ENCODE results near the gene NANS.

DNA sequence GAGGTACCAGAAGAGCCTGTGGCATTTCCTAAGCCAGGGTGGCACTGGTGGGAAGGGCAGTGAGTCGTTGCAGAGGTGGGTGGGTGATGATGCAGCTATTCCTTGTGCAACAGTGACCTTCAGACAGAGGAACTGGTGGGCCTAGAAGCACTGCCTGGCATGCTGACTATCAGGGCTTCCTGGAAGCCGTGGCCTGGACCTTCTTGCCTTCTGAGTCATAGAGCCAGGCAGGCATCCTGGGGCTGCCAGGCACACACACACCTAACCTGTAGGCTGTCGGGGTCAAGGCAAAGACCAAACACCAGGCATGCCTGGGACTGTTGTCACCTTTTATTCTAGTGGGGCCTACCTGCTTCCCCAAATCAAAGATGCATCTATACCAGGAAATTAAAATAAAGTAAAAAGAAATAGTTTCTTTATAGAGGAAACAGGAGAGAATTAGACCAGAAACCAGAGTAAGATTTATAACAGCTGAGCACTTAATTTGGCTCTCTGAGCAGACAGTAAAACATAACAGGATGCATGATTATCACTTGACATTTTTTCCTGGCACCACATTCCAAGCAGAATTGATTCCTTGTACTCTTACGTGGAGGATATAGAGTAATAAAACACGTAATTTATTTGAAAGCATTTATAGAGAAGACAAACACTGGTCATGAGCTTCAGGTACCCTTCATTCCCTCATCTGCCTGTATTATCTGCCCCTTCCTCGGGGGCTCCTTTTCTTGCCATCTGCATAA, 25.1 kb downstream of the NANS start:
- TF ChIP-seq, protein P1, sequence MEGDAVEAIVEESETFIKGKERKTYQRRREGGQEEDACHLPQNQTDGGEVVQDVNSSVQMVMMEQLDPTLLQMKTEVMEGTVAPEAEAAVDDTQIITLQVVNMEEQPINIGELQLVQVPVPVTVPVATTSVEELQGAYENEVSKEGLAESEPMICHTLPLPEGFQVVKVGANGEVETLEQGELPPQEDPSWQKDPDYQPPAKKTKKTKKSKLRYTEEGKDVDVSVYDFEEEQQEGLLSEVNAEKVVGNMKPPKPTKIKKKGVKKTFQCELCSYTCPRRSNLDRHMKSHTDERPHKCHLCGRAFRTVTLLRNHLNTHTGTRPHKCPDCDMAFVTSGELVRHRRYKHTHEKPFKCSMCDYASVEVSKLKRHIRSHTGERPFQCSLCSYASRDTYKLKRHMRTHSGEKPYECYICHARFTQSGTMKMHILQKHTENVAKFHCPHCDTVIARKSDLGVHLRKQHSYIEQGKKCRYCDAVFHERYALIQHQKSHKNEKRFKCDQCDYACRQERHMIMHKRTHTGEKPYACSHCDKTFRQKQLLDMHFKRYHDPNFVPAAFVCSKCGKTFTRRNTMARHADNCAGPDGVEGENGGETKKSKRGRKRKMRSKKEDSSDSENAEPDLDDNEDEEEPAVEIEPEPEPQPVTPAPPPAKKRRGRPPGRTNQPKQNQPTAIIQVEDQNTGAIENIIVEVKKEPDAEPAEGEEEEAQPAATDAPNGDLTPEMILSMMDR (IDR thresholded peaks at IDR 0.05) = no peak
- no peak for TF ChIP-seq ZFX (IDR thresholded peaks at IDR 0.05; ENCODE audit: borderline replicate concordance)
